ENCODE data around the gene KCNJ15. TPM values are rescaled to one million over a fixed set of nuclear protein-coding genes. Genes with fewer than 3 reads are reported as not detected.
A peak's percentile ranks its signal among the peaks of the same experiment; 100 is the strongest.

KCNJ15 gene
- total RNA-seq, 6 experiments from 2014 or later = 0.33 to 1.2 (median 0.50) TPM

GRCh38 chr21:38258521-38259485 lies 2.0 kb downstream of the KCNJ15 start:
- peak overlapping the region; percentile 40; the same call in 1 of the 2 replicates for H3K27ac Mint-ChIP-seq
- H3K36me3 Mint-ChIP-seq (ENCODE audit: low read depth) = no peaks in the 10 kb centered on the region
- no peak overlapping the region for H3K4me3 Mint-ChIP-seq
- H3K9me3 Mint-ChIP-seq = no peaks in the 10 kb centered on the region
- TF ChIP-seq, protein P1, sequence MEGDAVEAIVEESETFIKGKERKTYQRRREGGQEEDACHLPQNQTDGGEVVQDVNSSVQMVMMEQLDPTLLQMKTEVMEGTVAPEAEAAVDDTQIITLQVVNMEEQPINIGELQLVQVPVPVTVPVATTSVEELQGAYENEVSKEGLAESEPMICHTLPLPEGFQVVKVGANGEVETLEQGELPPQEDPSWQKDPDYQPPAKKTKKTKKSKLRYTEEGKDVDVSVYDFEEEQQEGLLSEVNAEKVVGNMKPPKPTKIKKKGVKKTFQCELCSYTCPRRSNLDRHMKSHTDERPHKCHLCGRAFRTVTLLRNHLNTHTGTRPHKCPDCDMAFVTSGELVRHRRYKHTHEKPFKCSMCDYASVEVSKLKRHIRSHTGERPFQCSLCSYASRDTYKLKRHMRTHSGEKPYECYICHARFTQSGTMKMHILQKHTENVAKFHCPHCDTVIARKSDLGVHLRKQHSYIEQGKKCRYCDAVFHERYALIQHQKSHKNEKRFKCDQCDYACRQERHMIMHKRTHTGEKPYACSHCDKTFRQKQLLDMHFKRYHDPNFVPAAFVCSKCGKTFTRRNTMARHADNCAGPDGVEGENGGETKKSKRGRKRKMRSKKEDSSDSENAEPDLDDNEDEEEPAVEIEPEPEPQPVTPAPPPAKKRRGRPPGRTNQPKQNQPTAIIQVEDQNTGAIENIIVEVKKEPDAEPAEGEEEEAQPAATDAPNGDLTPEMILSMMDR (IDR thresholded peaks at IDR 0.05) = no peak
- peak; percentile 80 for DNase-seq
- H3K27me3 Mint-ChIP-seq (ENCODE audit: insufficient read depth) = no peaks in the 10 kb centered on the region; the same call in 1 of the 2 replicates
- peaks cover 59% of the 10 kb centered on the region for H3K4me1 Mint-ChIP-seq (ENCODE audit: low read depth)

DNA sequence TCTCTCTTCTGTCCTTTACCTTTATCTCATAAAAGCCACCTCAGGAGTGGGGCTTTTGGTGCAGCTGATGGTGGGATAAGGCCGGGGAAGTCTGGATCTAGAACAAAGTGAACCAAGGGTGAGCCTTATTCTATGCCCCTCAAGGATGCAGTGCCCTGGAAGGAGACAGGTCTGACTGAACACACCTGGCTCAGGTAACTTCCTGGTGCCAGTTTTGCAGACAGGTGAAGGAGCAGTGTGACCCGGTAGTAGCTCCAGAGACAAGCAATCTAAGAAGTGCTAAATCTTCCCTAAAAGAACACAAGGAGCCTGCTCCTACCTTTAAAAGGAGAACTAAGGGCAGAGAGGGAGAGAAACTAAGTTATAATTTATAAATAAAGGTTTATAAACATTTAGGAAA lies 2.9 kb downstream of the KCNJ15 start:
- peak overlapping the region; percentile 40; the same call in 1 of the 2 replicates for H3K27ac Mint-ChIP-seq
- DNase-seq = no peak
- TF ChIP-seq, protein P1 (IDR thresholded peaks at IDR 0.05) = no peak
- H3K9me3 Mint-ChIP-seq = no peaks in the 10 kb centered on the region
- H3K36me3 Mint-ChIP-seq (ENCODE audit: low read depth) = no peaks in the 10 kb centered on the region
- no peaks in the 10 kb centered on the region; the same call in 1 of the 2 replicates for H3K27me3 Mint-ChIP-seq (ENCODE audit: insufficient read depth)
- peaks cover 67% of the 10 kb centered on the region for H3K4me1 Mint-ChIP-seq (ENCODE audit: low read depth)
- H3K4me3 Mint-ChIP-seq = no peak overlapping the region

DNA sequence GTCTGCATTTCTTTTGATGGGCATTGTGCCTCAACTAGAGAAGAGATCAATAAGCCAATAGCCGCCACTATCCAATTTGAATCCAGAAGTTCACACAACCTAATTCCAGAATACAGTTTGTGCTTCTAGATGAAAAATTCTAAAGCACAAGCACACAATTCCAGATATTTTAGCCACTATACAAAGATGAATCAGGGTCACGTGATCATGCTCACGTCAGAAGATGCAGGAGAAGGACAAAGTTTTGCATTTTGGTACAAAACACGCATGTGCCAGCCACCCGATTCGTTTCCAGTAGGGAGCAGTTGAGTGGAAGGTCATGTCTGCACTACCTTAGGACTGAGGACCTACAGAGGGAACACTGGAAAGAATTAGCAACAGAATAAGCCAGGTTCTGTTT lies 3.6 kb downstream of the KCNJ15 start:
- Mint-ChIP-seq H3K36me3 (ENCODE audit: low read depth) (no peaks in the 10 kb centered on the region; the same call in 1 of the 2 replicates), H3K9me3 (no peaks in the 10 kb centered on the region), H3K4me3 (no peak overlapping the region), H3K4me1 (ENCODE audit: low read depth) (peaks cover 68% of the 10 kb centered on the region), H3K27ac (no peak overlapping the region), H3K27me3 (ENCODE audit: insufficient read depth) (no peaks in the 10 kb centered on the region; the same call in 1 of the 2 replicates)
- TF ChIP-seq, protein P1 (IDR thresholded peaks at IDR 0.05) = no peak
- DNase-seq = no peak

DNA sequence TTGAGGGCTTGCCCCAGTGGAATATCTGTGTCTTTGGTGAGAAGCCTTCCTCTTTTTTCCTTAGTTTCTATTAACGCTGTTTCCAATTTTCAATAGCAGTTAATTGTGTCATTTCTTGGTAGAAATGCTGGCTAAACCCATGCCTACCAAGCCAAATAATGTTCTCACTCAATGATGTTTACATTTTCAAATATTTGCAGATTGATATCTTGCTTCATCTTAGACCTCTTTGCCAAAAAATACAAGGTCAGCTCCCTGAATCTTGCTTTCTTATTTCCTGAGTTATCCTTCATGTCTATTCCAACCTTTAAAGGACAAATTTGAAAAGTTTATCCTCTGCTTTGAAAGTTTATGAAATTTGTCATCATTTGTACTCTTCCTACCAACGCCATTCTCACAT lies 5.1 kb downstream of the KCNJ15 start:
- Mint-ChIP-seq H3K36me3 (ENCODE audit: low read depth) (peaks cover 4% of the 10 kb centered on the region; the same call in 1 of the 2 replicates), H3K27me3 (ENCODE audit: insufficient read depth) (no peaks in the 10 kb centered on the region; the same call in 1 of the 2 replicates), H3K4me1 (ENCODE audit: low read depth) (peaks cover 82% of the 10 kb centered on the region), H3K27ac (0 out of 2 replicates have a peak overlapping the region, but pooled peaks have one; percentile 2), H3K4me3 (no peak overlapping the region), H3K9me3 (no peaks in the 10 kb centered on the region)
- TF ChIP-seq, protein P1 (IDR thresholded peaks at IDR 0.05) = no peak
- no peak for DNase-seq

GRCh38 chr21:38263493-38263892 lies 6.7 kb downstream of the KCNJ15 start:
- peak; percentile 92 for DNase-seq
- H3K27me3 Mint-ChIP-seq (ENCODE audit: insufficient read depth) = no peaks in the 10 kb centered on the region; the same call in 1 of the 2 replicates

More at GRCh38 chr21:38263493-38263892, 6.7 kb downstream of the KCNJ15 start:
- Mint-ChIP-seq H3K36me3 (ENCODE audit: low read depth) (peaks cover 4% of the 10 kb centered on the region; the same call in 1 of the 2 replicates), H3K9me3 (no peaks in the 10 kb centered on the region), H3K4me3 (peak overlapping the region; percentile 60), H3K4me1 (ENCODE audit: low read depth) (peaks cover 94% of the 10 kb centered on the region), H3K27ac (peak overlapping the region; percentile 87)
- TF ChIP-seq, protein P1 (IDR thresholded peaks at IDR 0.05) = no peak

Data from HFFc6 (cell line).